ENCODE measurements around the gene TMEM214. TPM values are rescaled to one million over a fixed set of nuclear protein-coding genes. Genes with fewer than 3 reads are reported as not detected.
A peak's percentile ranks its signal among the peaks of the same experiment; 100 is the strongest.

TMEM214 gene
- total and polyA plus RNA-seq, 3 donors from 2014 or later, result 64.8 to 81.9 (median 73.9) TPM

- no peak for TF ChIP-seq CTCF (IDR thresholded peaks at IDR 0.05)
- no peak for TF ChIP-seq POLR2A (IDR thresholded peaks at IDR 0.05)
- H3K27ac ChIP-seq, result no peak overlapping the region
- intact Hi-C loops (cut with DNase I; ENCODE audit: low total_unique reads), result no loop called here
These were observed 10.3 kb downstream of the TMEM214 start for GRCh38 chr2:27042985-27043634.

GRCh38 chr2:27049422-27050280, 16.9 kb downstream of the TMEM214 start:
- intact Hi-C loops (cut with DNase I; ENCODE audit: low total_unique reads), result no loop called here
- Histone ChIP-seq H3K4me1 (peaks cover 8% of the 10 kb centered on the region), H3K9me3 (no peaks in the 10 kb centered on the region), H3K27ac (peak overlapping the region; percentile 94 to 95), H3K36me3 (ENCODE audit: low read depth, missing control alignments) (no peaks in the 10 kb centered on the region), H3K4me3 (peak overlapping the region; percentile 96 to 97), H3K27me3 (no peaks in the 10 kb centered on the region)
- DNase-seq, result peak; percentile 47
- TF ChIP-seq POLR2A (IDR thresholded peaks at IDR 0.05) (no peak), CTCF (IDR thresholded peaks at IDR 0.05) (no peak)
- 13 to 16% methylated on average over 16 to 28 of the region's 52 CpGs for WGBS, 2 donors

More at GRCh38 chr2:27042985-27043634, 10.3 kb downstream of the TMEM214 start:
- Histone ChIP-seq H3K4me1 (no peaks in the 10 kb centered on the region), H3K4me3 (no peak overlapping the region), H3K9me3 (no peaks in the 10 kb centered on the region), H3K36me3 (ENCODE audit: low read depth, missing control alignments) (no peaks in the 10 kb centered on the region), H3K27me3 (no peaks in the 10 kb centered on the region)
- DNase-seq, result no peak
- WGBS, 2 donors, result 82 to 83% methylated on average over 7 of the region's 7 CpGs

- Histone ChIP-seq H3K4me1 (peaks cover 8% of the 10 kb centered on the region), H3K9me3 (no peaks in the 10 kb centered on the region), H3K27ac (peak overlapping the region; percentile 94 to 95), H3K36me3 (ENCODE audit: low read depth, missing control alignments) (no peaks in the 10 kb centered on the region), H3K4me3 (peak overlapping the region; percentile 96 to 97), H3K27me3 (no peaks in the 10 kb centered on the region)
- peak; percentile 95 for DNase-seq
- intact Hi-C loops (cut with DNase I; ENCODE audit: low total_unique reads), result no loop called here
- 0 to 1% methylated on average over 9 to 47 of the region's 48 CpGs for WGBS, 2 donors
- no peak for TF ChIP-seq POLR2A (IDR thresholded peaks at IDR 0.05)
- TF ChIP-seq CTCF (IDR thresholded peaks at IDR 0.05), result peak; percentile 20 to 30 (median 24)
These were observed 17.7 kb downstream of the TMEM214 start for GRCh38 chr2:27050281-27050995.

GRCh38 chr2:27050996-27051901, 18.5 kb downstream of the TMEM214 start, which contains the start of gene AGBL5:
Gene AGBL5 (plus strand): TSS chr2:27051668. CDS start chr2:27052959, 1,291 bp downstream.
- H3K36me3 ChIP-seq (ENCODE audit: low read depth, missing control alignments), result no peaks in the 10 kb centered on the region
- TF ChIP-seq CTCF (IDR thresholded peaks at IDR 0.05) (no peak), POLR2A (IDR thresholded peaks at IDR 0.05) (no peak)
- H3K27me3 ChIP-seq, result no peaks in the 10 kb centered on the region
- 0% methylated on average over 33 to 56 of the region's 67 CpGs for WGBS, 2 donors
- peak; percentile 98 for DNase-seq
- peaks cover 8% of the 10 kb centered on the region for H3K4me1 ChIP-seq
- no peaks in the 10 kb centered on the region for H3K9me3 ChIP-seq
- H3K27ac ChIP-seq, result peak within 1 kb of the TSS; percentile 94 to 95
- intact Hi-C loops (cut with DNase I; ENCODE audit: low total_unique reads), result no loop called here
- peak within 1 kb of the TSS; percentile 96 to 97 for H3K4me3 ChIP-seq
